ENCODE measurements around the gene CTSF.
"Not testable (repeated sequence)": the region's sequence is repeated elsewhere in the genome, so short reads cannot be mapped to it uniquely, and the experiment has no call there.

CTSF gene

DNA sequence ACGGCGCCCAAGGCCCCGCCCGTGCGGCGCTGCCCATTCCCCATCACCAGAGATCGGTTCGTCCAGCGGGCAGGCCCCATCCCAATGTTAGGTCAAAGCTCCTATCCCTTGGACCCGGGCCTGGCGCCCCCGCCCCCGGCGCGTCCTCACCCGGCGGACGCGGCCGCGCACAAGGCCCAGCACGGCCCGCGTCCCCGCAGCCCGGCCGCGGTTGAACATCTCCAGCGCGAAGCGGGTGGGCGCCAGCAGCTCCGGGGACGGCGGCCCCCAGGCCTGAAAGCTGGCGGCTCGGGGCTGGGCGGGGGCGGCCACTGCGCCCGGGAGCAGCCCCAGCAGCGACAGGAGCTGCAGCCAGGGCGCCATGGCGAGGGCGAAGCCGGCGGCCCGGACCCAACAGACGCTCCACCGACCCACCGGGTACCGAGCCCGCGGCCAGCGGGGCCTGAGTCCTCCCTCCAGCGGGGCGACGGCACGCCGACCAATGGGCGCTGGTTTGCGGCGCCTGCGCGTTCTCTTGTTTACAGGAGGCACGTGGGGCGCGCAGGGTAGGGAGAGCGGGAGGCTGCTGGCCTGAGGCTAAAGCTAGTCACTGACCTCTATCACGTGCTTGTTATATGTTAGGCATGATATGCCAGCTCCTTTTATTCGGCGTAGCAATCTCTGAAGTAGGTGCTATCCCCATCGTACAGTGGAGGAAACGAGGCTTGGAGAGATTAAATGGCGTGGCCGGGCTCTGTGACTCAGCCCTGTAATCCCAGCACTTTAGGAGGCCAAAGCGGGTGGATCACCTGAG lies at the start of gene CTSF:
Gene CTSF (minus strand): TSS at position 483 of the 793 bp plus-strand sequence. CDS start 120 bp downstream, at position 363.
- DNase-seq = peak; percentile 2

DNA sequence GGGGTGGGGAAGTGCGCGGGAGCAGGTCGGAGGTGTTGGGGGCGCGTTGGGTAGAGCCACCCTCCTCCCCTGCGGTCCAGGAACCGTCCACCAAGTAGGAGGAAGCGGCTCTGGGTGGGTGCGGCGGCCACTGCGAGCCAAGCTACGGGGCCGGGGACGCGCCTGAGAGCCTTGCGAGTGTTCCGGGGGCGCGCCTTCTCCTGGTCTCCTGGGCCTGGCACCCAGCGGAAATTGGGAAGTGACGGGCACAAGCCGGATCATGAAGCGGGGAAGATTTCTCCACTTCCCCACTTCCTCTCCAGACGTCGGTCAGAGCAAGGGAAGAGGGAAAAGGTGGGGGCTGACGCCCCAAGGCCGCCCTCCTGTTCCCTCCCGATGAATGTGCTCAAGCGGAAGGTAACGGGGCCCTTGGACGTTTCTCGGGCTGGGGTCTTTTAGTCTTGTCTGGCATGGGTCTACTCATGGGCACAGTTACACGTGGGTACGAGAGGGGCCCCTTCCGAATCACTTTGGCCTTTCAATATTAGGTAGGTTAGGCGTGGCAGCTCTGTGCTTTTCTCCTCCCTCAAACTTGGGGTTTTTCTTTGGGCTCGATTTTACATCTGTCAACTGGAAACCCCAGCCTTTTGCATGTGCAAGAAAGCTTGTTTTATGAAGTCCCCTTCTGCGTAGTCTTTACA lies 48.9 kb upstream of the CTSF start:
- no peak for DNase-seq

DNA sequence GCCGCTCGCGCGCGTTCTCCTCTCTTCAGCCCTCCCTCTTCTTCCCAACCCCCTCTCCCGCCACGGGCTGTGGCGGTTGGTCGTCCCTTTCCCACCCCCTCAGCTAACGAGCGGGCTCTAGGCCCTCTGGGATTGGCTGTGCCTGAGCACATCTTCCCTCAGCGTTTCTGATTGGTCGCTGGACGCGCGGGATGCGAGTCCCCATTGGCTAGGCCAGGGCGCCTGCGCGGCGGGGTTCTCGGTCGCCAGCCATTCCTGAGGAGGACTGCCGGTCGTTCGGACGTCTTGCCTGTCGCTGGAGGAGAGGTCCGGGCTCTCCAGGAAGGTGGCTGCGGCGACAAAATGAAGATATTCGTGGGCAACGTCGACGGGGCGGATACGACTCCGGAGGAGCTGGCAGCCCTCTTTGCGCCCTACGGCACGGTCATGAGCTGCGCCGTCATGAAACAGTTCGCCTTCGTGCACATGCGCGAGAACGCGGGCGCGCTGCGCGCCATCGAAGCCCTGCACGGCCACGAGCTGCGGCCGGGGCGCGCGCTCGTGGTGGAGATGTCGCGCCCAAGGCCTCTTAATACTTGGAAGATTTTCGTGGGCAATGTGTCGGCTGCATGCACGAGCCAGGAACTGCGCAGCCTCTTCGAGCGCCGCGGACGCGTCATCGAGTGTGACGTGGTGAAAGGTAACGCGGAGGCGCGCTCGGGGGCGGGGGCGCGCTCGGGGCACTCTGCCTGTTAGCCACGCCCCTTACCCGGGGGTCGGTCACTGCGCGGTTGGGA lies 48.2 kb upstream of the CTSF start, which contains the start of gene RBM14:
Gene RBM14 (plus strand): TSS at position 252 of the 776 bp plus-strand sequence. CDS start 91 bp downstream, at position 343.
- DNase-seq = peak; percentile 93

DNA sequence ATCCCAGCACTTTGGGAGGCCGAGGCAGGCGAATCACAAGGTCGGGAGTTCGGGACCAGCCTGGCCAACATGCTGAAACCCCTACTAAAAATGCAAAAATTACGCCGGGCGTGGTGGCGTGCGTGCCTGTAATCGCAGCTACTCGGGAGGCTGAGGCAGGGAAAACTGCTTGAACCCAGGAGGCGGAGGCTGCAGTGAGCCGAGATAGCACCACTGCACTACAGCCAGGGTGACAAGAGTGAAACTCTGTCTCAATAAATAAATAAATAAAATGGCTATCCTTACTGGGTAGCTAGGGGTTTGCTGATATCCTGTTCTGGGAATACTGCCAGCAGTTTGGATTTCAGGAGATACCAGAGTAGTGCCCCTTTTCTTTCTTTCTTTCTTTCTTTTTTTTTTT lies 45.7 kb upstream of the CTSF start:
- no peak for DNase-seq

GRCh38 chr11:66612458-66612857 lies 44.1 kb upstream of the CTSF start:
- DNase-seq = no peak

GRCh38 chr11:66609721-66610617 lies 41.6 kb upstream of the CTSF start:
- DNase-seq = no peak

DNA sequence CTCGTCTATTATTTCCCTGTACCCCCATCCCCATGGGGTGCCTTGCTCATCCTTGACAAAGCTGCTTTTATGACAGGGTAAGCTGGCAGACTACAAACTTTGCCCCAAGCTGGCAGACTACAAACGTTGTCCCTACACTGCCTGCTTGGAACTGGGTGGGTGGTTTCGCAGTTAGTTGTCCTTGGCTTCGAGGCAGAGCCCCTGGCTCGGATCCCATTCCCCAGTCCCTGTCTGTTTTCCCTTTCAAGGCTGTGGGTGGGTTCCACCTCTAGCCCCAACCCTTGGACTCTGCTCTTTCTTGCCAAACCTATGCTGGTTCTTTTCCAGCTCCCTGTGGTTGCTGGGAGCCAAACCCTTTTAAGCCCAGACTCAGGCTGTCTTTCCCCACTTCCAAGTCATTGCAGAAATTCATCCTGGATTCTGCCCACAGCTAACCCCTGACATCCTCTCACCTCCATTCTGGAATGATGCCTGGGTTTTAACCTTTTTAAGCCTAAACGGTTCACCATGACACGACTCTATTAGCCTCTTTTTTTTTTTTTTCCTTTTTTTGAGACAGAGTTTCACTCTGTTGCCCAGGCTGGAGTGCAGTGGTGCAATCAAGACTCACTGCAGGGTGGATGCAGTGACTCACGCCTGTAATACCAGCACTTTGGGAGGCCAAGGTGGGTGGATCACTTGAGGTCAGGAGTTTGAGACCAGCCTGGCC lies 38.9 kb upstream of the CTSF start:
- no peak for DNase-seq

GRCh38 chr11:66606608-66607007 lies 38.2 kb upstream of the CTSF start:
- DNase-seq = not testable (repeated sequence)

DNA sequence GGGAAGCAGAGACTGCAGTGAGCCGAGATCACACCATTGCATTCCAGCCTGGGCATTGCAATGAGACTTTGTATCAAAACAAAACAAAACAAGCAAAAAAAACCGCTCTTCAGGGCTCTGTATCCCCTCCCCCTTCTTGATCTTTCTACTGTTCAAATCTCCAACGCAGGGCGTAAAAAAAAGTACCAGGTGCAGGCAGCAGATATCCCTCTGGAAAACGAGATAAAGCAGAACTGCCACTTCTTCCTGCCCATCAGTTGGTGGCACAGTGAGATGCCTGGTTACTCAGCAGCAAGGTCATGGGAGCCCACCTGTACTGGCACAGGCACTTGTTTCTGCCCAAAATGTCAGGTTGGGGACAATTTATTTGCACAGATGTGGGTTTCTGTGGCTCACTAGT lies 35.7 kb upstream of the CTSF start:
- DNase-seq = no peak

DNA sequence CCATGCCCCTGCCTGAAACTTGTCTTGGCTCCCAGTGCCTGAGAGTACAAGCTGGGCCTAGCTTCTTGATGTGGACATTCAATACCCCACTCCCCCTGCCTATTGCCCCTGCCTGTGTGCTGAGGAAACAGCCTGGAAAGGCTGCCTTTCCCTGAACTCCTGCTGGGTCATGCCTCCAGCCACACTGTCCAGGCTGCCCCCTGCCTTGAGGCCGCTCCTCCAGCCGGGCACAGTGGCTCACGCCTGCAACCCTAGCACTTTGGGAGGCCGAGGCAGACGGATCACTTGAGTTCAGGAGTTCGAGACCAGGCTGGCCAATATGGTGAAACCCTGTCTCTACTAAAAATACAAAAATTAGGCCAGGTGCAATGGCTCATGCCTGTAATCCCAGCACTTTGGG lies 34.7 kb upstream of the CTSF start:
- no peak for DNase-seq

DNA sequence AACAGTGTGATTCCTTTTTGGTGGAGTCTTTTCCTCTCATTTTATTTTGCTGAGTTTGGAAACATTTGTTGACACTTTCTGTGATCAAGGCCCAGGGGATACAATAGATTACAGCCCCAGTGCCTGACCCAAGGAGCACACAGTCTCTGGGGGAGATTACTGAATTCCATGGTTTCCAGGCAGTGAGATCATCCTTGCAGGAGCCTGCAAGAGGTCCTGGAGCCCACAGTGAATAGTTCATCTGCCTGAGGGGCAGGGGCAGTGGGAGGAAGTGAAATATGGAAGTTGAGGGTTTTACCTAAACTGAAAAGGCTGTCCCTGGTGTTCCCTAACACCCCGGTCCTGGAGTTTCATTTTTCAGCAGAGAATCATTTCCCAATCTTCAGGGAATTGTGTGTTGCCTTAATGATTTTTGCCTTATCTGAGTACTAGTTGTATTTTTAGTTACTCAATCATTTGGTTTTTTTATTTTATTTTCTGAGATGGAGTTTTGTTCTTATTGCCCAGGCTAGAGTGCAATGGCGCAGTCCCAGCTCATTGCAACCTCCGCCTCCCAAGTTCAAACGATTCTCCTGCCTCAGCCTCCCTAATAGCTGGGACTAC lies 32.3 kb upstream of the CTSF start:
- DNase-seq = no peak

DNA sequence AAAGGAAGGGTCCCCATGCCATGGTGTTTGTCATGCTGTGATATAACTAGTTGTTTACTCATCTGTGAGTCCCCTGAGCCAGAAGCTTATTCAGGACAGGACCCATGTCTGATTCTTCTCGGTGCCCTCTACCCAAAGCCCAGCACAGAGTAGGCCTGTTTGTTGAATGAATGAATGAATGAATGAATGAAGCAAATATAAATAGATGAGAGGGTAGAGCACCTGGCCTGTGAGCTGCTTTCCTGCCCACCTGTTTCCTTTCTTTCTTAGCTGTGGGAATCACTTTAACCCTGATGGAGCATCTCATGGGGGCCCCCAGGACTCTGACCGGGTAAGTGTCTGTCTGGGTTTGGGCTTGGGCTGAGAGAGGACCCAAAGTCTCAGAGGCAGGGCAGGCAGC lies 31.8 kb upstream of the CTSF start:
- no peak for DNase-seq

- DNase-seq = no peak
These were observed 30.6 kb upstream of the CTSF start for GRCh38 chr11:66598993-66599392.

DNA sequence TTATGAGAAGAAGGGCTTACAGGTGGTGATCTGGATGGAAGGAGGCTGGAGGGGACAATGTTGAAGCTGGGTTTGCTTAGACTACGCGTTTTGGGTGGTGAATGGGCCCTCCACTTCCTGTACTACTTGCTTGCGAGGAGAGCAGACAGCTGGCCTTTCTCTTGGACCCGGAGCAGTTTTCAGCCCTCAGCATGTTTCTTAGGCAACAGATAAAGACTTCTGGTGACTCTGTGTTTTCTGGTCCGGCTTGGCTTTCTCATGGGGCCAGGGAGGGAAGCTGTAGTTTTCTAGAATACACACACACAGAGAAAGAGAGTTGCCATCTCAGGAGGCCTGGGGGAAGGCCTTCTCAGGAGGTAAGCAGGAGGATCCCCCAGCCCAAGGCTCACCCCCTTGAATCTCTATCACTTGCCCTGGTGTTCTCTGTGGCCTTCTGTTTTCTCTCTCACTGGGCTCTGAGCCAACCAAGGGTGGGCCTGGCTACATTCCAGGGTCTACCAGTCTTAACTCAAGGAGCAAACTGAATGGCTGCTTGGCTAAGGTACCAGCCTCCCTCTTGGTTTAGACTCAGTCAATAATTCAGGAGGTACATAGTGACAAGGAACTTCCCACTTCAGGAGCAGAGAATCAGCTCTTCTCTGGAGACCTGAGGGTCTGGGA lies 27.0 kb upstream of the CTSF start:
- DNase-seq = no peak

DNA sequence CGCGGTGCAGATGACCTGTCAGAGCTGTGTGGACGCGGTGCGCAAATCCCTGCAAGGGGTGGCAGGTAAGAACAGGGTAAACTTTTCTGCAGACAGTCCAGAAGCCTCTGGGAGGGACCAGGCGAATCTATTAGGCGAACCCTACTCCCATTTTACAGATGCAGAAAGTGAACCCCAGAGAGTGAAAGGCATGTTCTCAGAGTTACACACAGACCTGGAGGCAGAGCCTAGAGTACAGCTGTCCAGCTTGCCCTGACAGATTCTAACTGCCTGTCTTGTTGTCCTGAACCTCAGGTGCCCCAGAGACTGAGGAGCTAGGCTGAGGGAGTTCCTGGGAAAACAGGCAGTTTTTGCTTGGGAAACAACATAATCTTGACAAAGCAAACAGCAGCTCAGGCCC lies 25.2 kb upstream of the CTSF start:
- no peak for DNase-seq

- DNase-seq = no peak
These were observed 24.9 kb upstream of the CTSF start for GRCh38 chr11:66593303-66593635.

- peak; percentile 81 for DNase-seq
These were observed 24.3 kb upstream of the CTSF start, which contains the start of the genes CCDC87 and CCS for GRCh38 chr11:66592457-66593302. Gene CCDC87, minus strand, starts transcription at chr11:66593063. Its CDS starts 48 bp downstream, at chr11:66593015. Gene CCS, plus strand, starts transcription at chr11:66593185. Its CDS starts 77 bp downstream, at chr11:66593262.

GRCh38 chr11:66591175-66591574 lies 22.8 kb upstream of the CTSF start:
- DNase-seq = no peak

DNA sequence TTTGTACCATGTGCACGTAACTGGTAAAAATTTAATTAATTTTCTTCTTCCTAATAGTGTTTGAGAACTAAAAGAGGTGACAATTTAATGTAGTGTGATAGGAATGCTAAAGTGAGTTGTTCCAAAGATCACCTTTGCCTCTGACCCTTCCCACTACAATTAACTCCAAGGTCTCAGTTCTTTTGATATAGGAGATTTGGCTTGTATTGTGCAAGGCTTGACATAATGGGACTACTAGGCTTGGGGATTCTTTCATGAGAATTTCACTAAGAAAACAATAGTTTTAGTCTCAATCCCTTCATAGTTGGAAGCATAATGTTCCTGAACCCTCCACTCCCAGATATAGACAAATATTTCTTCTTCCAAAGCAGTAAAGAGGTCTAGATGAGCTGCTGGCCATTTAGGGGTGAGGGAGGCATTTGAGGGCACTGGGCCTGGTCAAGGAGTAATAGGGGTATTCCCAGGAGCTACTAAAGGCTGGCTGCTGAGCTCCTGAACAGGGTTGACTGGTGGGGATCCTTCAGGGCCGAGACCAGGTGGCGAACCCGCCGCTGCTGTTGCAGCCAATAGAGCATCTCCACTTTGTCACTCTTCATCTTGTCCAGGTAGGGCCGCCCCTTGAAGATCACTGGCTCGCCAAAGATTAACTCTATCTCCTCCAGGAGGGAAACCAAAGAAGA lies 21.7 kb upstream of the CTSF start:
- no peak for DNase-seq

Data from DMS 273 treated with DMSO at 0.1 percent for 48 hours (cell line).